KMS-11 (cell line): Measurements from ENCODE around the gene ASL.
"Not testable (repeated sequence)": the region's sequence is repeated elsewhere in the genome, so short reads cannot be mapped to it uniquely, and the experiment has no call there.

Source experiments
- H2AFZ ChIP-seq: fragments of 200-600 bp; sonication (generic); 2 replicates; pipeline ENCODE4 v1.6.1; 2016; ENCODE audit warnings: antibody characterized with exemption, mixed run types, low read depth
- H3K27ac ChIP-seq: fragments of 200-600 bp; sonication (generic); 2 replicates; pipeline ENCODE4 v1.6.1; 2016; ENCODE audit warnings: mild to moderate bottlenecking, mixed run types
- H3K27me3 ChIP-seq: fragments of 200-600 bp; sonication (generic); 2 replicates; pipeline ENCODE4 v1.6.1; 2017; ENCODE audit warnings: mild to moderate bottlenecking, low read depth, mixed run types, moderate library complexity; ENCODE audit not compliant: insufficient read depth
- H3K36me3 ChIP-seq: fragments of 200-600 bp; sonication (generic); 2 replicates; pipeline ENCODE4 v1.6.1; 2017; ENCODE audit warnings: mild to moderate bottlenecking, mixed run types; ENCODE audit not compliant: insufficient read depth
- H3K4me1 ChIP-seq: fragments of 200-600 bp; sonication (generic); 2 replicates; pipeline ENCODE4 v1.6.1; 2016; ENCODE audit warnings: mild to moderate bottlenecking, low read depth, mixed run types; ENCODE audit not compliant: poor library complexity, severe bottlenecking
- H3K4me2 ChIP-seq: fragments of 200-600 bp; sonication (generic); 2 replicates; pipeline ENCODE4 v1.7.0; 2016; ENCODE audit warnings: mild to moderate bottlenecking, mixed run types
- H3K4me3 ChIP-seq: fragments of 200-600 bp; sonication (generic); IDR thresholded peaks from 2 replicates; pipeline ENCODE4 v1.6.1; 2017; ENCODE audit warnings: low read depth, low read length, mixed read lengths; ENCODE audit not compliant: insufficient read depth
- H3K79me2 ChIP-seq: fragments of 200-600 bp; sonication (generic); 2 replicates; pipeline ENCODE4 v1.6.1; 2016; ENCODE audit warnings: low read depth, mixed run types; ENCODE audit not compliant: insufficient read depth
- H3K9ac ChIP-seq: fragments of 200-600 bp; sonication (generic); 2 replicates; pipeline ENCODE4 v1.6.1; 2016; ENCODE audit warnings: mild to moderate bottlenecking, mixed run types
- H4K20me1 ChIP-seq: fragments of 200-600 bp; sonication (generic); 2 replicates; pipeline ENCODE4 v1.6.1; 2016; ENCODE audit warnings: mild to moderate bottlenecking, mixed run types; ENCODE audit not compliant: insufficient read depth
- CTCF ChIP-seq: fragments of 200-600 bp; sonication (generic); conservative IDR thresholded peaks from 2 replicates; pipeline ENCODE4 v1.6.1; 2017; ENCODE audit warnings: low read depth, mild to moderate bottlenecking, antibody characterized with exemption, low read length, moderate library complexity, mixed read lengths

The ASL gene

GRCh38 chr7:66105263-66105748, 29.7 kb downstream of the ASL start:
- no peaks in the 10 kb centered on the region for H4K20me1 ChIP-seq
- no peaks in the 10 kb centered on the region for H3K36me3 ChIP-seq
- no peak overlapping the region for H3K27ac ChIP-seq
- H3K79me2 ChIP-seq, result no peaks in the 10 kb centered on the region
- no peaks in the 10 kb centered on the region for H3K27me3 ChIP-seq
- no peak overlapping the region for H3K4me3 ChIP-seq
- no peak overlapping the region for H3K4me2 ChIP-seq
- H3K4me1 ChIP-seq, result no peaks in the 10 kb centered on the region
- TF ChIP-seq CTCF, result no peak
- H2AFZ ChIP-seq, result no peak overlapping the region
- H3K9ac ChIP-seq, result no peak overlapping the region

GRCh38 chr7:66108410-66108809, 32.8 kb downstream of the ASL start:
- not testable (repeated sequence) for H3K4me1 ChIP-seq, H3K79me2 ChIP-seq, H3K27ac ChIP-seq, H4K20me1 ChIP-seq, H3K36me3 ChIP-seq, H3K9ac ChIP-seq, H2AFZ ChIP-seq, H3K4me3 ChIP-seq, H3K4me2 ChIP-seq, H3K27me3 ChIP-seq

GRCh38 chr7:66110856-66111255, 35.2 kb downstream of the ASL start:
- H3K4me1 ChIP-seq, result peaks cover 11% of the 10 kb centered on the region
- H3K4me3 ChIP-seq, result no peak overlapping the region
- no peak overlapping the region for H3K27ac ChIP-seq
- H4K20me1 ChIP-seq, result no peaks in the 10 kb centered on the region
- H3K79me2 ChIP-seq, result peaks cover 8% of the 10 kb centered on the region
- H2AFZ ChIP-seq, result no peak overlapping the region
- H3K4me2 ChIP-seq, result no peak overlapping the region
- TF ChIP-seq CTCF, result no peak
- no peaks in the 10 kb centered on the region for H3K36me3 ChIP-seq
- H3K9ac ChIP-seq, result no peak overlapping the region
- no peaks in the 10 kb centered on the region for H3K27me3 ChIP-seq

GRCh38 chr7:66114743-66115649, 39.4 kb downstream of the ASL start, which contains the start of gene CRCP:
Gene CRCP (plus strand): TSS chr7:66114847. CDS start chr7:66114963, 116 bp downstream.
- H3K27me3 ChIP-seq, result no peaks in the 10 kb centered on the region
- 0 out of 2 replicates have a peak, but pooled peaks cover 7% of the 10 kb centered on the region for H4K20me1 ChIP-seq
- H3K4me2 ChIP-seq, result peak within 1 kb of the TSS; percentile 85
- peaks cover 49% of the 10 kb centered on the region for H3K79me2 ChIP-seq
- H2AFZ ChIP-seq, result peak within 1 kb of the TSS; percentile 62
- H3K9ac ChIP-seq, result peak within 1 kb of the TSS; percentile 91
- H3K36me3 ChIP-seq, result no peaks in the 10 kb centered on the region; the same call in 1 of the 2 replicates
- TF ChIP-seq CTCF, result no peak
- peak within 1 kb of the TSS; percentile 92 for H3K27ac ChIP-seq
- no peak within 1 kb of the TSS for H3K4me3 ChIP-seq
- H3K4me1 ChIP-seq, result peaks cover 28% of the 10 kb centered on the region

- Histone ChIP-seq H3K79me2 (peaks cover 67% of the 10 kb centered on the region), H3K4me2 (peak overlapping the region; percentile 85; the same call in 1 of the 2 replicates), H3K4me1 (peaks cover 28% of the 10 kb centered on the region)
- not testable (repeated sequence) for H3K4me3 ChIP-seq, H3K36me3 ChIP-seq, H3K27ac ChIP-seq, H3K9ac ChIP-seq, H4K20me1 ChIP-seq, H2AFZ ChIP-seq, H3K27me3 ChIP-seq
Observed at GRCh38 chr7:66116680-66117420, 41.2 kb downstream of the ASL start.
